PFSK-1 (cell line): ENCODE data around the gene HMCES.

Experiments used
- FOXP2 ChIP-seq: optimal IDR thresholded peaks from 2 replicates; pipeline ENCODE3; 2011; ENCODE audit warnings: borderline replicate concordance, control low read depth, inconsistent platforms; ENCODE audit not compliant: insufficient read depth; ENCODE audit errors: extremely low read length, extremely low read depth
- POLR2AphosphoS5 ChIP-seq: IDR thresholded peaks from 2 replicates; pipeline ENCODE4 v1.6.1; 2012; ENCODE audit warnings: low read depth, mild to moderate bottlenecking, control low read depth, low read length, moderate library complexity
- SIN3A ChIP-seq: IDR thresholded peaks from 2 replicates; pipeline ENCODE4 v1.6.1; 2012; ENCODE audit warnings: mild to moderate bottlenecking, low read length, moderate library complexity, borderline replicate concordance; ENCODE audit not compliant: insufficient read depth
- TAF1 ChIP-seq: IDR thresholded peaks from 2 replicates; pipeline ENCODE4 v1.6.1; 2012; ENCODE audit warnings: low read length, control low read depth, borderline replicate concordance; ENCODE audit not compliant: insufficient read depth
- TF ChIP-seq, protein P1 (sequence below), 2 experiments: IDR thresholded peaks; 2 replicates each; pipeline versions ENCODE4 v1.6.1 to v1.8.0; 2011 to 2012; ENCODE audit warnings: low read depth in 2 of 2, low read length in 2 of 2, control low read depth in 1 of 2, inconsistent platforms in 1 of 2, mild to moderate bottlenecking in 1 of 2, moderate library complexity in 1 of 2; ENCODE audit not compliant: insufficient read depth in 1 of 2

Gene HMCES

DNA sequence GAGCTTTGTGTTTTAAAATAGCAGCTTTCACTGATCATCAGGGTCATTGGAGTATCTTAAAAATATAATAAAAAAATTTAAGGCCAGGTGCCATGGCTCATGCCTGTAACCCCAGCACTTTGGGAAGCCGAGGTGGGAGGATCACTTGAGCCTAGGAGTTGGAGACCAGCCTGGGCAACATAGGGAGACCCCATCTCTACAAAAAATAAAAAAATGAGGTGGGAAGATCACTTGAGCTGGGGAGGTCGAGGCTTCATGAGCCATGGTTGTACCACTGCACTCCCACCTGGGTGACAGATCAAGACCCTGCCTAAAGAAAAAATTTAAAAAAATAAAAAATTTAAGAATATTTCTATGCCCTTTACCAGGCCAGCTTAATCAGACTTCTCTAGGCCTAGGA lies 1.5 kb downstream of the HMCES start:
- TF ChIP-seq FOXP2 (no peak), POLR2AphosphoS5 (no peak), SIN3A (no peak), TAF1 (no peak)
- TF ChIP-seq, protein P1, sequence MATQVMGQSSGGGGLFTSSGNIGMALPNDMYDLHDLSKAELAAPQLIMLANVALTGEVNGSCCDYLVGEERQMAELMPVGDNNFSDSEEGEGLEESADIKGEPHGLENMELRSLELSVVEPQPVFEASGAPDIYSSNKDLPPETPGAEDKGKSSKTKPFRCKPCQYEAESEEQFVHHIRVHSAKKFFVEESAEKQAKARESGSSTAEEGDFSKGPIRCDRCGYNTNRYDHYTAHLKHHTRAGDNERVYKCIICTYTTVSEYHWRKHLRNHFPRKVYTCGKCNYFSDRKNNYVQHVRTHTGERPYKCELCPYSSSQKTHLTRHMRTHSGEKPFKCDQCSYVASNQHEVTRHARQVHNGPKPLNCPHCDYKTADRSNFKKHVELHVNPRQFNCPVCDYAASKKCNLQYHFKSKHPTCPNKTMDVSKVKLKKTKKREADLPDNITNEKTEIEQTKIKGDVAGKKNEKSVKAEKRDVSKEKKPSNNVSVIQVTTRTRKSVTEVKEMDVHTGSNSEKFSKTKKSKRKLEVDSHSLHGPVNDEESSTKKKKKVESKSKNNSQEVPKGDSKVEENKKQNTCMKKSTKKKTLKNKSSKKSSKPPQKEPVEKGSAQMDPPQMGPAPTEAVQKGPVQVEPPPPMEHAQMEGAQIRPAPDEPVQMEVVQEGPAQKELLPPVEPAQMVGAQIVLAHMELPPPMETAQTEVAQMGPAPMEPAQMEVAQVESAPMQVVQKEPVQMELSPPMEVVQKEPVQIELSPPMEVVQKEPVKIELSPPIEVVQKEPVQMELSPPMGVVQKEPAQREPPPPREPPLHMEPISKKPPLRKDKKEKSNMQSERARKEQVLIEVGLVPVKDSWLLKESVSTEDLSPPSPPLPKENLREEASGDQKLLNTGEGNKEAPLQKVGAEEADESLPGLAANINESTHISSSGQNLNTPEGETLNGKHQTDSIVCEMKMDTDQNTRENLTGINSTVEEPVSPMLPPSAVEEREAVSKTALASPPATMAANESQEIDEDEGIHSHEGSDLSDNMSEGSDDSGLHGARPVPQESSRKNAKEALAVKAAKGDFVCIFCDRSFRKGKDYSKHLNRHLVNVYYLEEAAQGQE (IDR thresholded peaks at IDR 0.05; ENCODE audit: insufficient read depth in 1 of 2, low read depth in 2 of 2, low read length in 2 of 2) = no peak

- TF ChIP-seq, protein P1 (IDR thresholded peaks at IDR 0.05; ENCODE audit: insufficient read depth in 1 of 2, low read depth in 2 of 2, low read length in 2 of 2) = no peak
- TF ChIP-seq FOXP2 (no peak), TAF1 (no peak), SIN3A (no peak), POLR2AphosphoS5 (no peak)
Measured at GRCh38 chr3:129281726-129282125, 3.1 kb downstream of the HMCES start.

- TF ChIP-seq POLR2AphosphoS5 (no peak), FOXP2 (no peak), SIN3A (no peak), TAF1 (no peak)
- TF ChIP-seq, protein P1 (IDR thresholded peaks at IDR 0.05; ENCODE audit: insufficient read depth in 1 of 2, low read depth in 2 of 2, low read length in 2 of 2) = no peak
Measured at GRCh38 chr3:129282727-129283327, 4.2 kb downstream of the HMCES start.

DNA sequence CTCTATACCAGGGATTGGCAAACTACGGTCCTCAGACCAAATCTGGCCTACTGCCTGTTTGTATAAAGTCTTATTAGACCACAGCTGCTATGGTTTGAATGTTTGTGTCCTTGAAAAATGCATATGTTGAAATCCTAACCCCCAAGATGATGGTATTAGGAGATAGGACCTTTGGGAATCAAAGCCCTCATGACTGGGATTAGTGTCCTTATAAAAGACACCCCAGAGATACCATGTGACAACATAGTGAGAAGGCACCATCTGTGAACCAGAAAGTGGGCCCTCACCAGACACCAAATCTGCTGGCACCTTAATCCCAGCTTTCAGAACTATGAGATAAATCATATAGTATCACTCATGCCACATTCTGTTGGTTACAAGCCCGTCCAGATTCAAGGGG lies 7.4 kb downstream of the HMCES start:
- TF ChIP-seq FOXP2 (no peak), TAF1 (no peak), POLR2AphosphoS5 (no peak), SIN3A (no peak)
- TF ChIP-seq, protein P1 (IDR thresholded peaks at IDR 0.05; ENCODE audit: insufficient read depth in 1 of 2, low read depth in 2 of 2, low read length in 2 of 2) = no peak

DNA sequence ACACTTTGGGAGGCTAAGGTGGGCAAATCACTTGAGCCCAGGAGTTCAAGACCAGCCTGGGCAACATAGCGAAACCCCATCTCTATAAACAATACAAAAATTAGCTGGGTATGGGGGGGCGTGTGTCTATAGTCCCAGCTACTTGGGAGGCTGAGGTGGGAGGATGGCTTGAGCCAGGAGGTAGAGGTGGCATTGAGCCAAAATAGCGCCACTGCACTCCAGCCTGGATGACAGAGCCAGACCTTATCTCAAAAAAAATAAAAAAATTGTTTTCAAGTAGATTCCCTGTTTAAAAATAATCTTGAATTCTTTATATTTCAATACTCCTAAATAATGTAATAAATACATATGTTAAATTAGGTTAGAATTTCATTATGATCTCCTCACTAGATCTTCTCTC lies 9.8 kb downstream of the HMCES start:
- TF ChIP-seq FOXP2 (no peak), TAF1 (no peak)
- TF ChIP-seq, protein P1 (IDR thresholded peaks at IDR 0.05; ENCODE audit: insufficient read depth in 1 of 2, low read depth in 2 of 2, low read length in 2 of 2) = no peak
